ENCODE results near the gene SEMA5A. TPM values are rescaled to one million over a fixed set of nuclear protein-coding genes. Genes with fewer than 3 reads are reported as not detected.

SEMA5A gene
- total RNA-seq, 1 donor from 2014 or later = 38.9 TPM

DNA sequence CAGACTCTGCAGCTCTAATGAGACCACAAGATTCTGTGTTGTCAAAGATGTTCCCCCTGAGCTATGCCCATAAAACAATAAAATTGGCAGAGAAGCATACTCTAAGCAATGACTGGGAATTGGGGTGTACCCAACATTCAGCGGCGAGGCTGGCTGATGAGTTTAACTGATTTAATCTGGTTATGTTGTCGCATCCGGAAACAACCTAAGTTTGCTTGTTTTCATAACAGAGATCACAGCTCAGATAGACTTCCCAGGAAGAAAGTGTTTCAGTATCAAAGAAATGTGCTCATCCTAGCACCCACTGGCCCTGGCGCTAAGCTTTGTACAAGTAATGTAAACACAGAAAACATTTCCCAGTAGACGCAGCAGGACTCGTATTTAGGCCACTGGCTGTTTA lies 7.4 kb downstream of the SEMA5A start:
- H3K9me3 ChIP-seq = no peaks in the 10 kb centered on the region
- TF ChIP-seq, protein P1, sequence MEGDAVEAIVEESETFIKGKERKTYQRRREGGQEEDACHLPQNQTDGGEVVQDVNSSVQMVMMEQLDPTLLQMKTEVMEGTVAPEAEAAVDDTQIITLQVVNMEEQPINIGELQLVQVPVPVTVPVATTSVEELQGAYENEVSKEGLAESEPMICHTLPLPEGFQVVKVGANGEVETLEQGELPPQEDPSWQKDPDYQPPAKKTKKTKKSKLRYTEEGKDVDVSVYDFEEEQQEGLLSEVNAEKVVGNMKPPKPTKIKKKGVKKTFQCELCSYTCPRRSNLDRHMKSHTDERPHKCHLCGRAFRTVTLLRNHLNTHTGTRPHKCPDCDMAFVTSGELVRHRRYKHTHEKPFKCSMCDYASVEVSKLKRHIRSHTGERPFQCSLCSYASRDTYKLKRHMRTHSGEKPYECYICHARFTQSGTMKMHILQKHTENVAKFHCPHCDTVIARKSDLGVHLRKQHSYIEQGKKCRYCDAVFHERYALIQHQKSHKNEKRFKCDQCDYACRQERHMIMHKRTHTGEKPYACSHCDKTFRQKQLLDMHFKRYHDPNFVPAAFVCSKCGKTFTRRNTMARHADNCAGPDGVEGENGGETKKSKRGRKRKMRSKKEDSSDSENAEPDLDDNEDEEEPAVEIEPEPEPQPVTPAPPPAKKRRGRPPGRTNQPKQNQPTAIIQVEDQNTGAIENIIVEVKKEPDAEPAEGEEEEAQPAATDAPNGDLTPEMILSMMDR (IDR thresholded peaks at IDR 0.05) = no peak
- ATAC-seq = no peak

DNA sequence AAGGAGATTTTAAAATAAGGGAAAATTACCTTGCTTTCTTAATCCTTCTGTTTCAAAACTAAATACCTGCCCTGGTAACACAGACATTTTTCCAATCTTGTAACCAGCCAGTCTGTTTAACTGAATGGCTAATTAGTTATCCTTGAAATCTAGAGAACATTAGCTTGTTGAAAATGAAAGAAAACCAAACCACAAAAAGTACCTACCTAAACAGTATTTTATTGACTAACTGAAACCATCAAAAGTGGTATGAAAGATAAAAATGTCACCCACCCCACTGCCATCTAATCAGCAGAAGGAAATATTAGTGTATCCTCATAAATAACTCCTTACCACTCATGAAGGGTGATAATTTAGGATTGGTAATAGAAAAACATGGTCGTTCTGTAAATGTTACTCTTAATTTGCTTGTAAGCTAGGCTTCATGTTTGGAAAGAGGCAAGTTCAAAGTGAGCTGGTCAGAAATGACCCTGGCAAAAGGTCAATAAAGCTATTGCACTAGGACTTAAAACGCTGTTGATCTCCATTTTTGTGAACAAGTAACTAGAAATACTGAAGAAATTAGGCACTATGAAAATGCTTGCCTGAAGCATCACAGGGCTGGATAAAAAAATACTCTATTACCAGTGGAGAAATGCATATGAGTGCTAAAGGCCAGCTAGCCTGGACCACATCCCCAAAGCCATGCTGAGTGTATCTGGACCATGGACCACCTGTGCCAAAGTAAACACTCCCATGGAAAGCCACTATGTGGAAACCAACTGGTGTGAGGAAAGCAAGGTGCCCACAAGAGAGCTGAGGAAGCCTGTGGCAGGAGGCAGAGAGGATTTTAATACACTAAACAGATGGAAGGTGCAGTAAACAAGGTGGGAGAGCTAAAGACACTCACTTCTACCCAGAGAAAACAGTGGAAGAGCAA lies 8.4 kb downstream of the SEMA5A start:
- Histone ChIP-seq H3K9me3 (no peaks in the 10 kb centered on the region), H3K27me3 (no peaks in the 10 kb centered on the region), H3K36me3 (no peaks in the 10 kb centered on the region), H3K27ac (no peak overlapping the region), H3K4me3 (no peak overlapping the region), H3K4me1 (no peaks in the 10 kb centered on the region)
- DNase-seq (no peak), ATAC-seq (no peak)
- intact Hi-C loops (cut with DNase I) = no loop called here
- TF ChIP-seq, protein P1 (IDR thresholded peaks at IDR 0.05) = no peak

More for the DNA sequence above, 7.4 kb downstream of the SEMA5A start:
- no peak for DNase-seq
- no peaks in the 10 kb centered on the region for H3K4me1 ChIP-seq
- no peaks in the 10 kb centered on the region for H3K27me3 ChIP-seq
- no peak overlapping the region for H3K4me3 ChIP-seq
- intact Hi-C loops (cut with DNase I) = no loop called here
- H3K27ac ChIP-seq = no peak overlapping the region
- no peaks in the 10 kb centered on the region for H3K36me3 ChIP-seq

DNA sequence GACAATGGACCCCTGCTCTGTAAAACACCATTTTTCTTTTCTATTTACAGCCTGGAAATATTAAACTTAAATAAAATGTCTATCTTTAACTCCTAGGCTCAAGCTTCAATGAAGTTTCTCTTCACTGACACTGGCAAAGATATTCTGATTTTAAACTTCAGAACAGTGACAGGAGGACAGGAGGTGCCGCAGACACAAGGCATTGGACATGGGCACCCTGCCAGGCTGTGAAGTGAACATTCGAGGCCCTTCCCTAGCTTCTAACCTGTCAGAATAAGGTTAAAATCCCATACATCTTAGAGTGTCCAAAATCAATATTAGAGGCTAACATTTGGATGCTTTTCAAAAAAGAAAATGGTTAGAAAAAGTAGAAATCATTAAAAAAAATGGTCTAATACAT lies 9.2 kb downstream of the SEMA5A start:
- DNase-seq (no peak), ATAC-seq (no peak)
- no peak overlapping the region for H3K4me3 ChIP-seq
- H3K4me1 ChIP-seq = no peaks in the 10 kb centered on the region
- TF ChIP-seq, protein P1 (IDR thresholded peaks at IDR 0.05) = no peak
- intact Hi-C loops (cut with DNase I) = no loop called here
- H3K9me3 ChIP-seq = no peaks in the 10 kb centered on the region
- no peaks in the 10 kb centered on the region for H3K36me3 ChIP-seq
- no peak overlapping the region for H3K27ac ChIP-seq
- no peaks in the 10 kb centered on the region for H3K27me3 ChIP-seq

DNA sequence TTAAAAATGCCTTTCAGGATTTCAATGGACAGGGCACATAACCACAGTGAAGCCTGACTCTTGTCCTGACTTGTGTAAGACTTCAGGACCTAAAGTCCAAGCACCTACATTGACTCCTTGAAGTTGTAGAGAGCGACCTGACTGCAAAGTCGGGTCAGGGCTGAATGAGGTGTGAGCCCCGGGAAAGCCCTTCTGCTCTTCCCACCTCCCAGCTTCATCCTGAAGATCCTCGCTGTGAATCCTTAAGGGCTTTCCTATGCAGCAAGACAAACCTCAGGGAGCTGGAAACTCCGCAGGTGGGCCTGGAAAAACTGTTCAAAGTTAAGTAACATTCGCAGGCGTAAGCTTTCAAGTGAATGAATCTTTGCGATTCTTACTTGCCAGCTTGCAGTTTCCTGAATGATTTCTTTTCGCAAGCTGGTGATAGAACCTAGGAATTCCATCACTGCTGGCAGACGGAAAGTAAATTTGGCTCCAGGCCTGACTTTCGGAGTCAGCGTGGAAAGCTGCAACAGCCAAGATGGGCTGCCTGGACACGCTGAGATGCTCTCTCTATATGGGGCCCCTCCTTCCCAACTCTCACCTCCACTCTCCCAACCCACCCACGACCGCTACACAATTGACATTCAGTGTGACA lies 10.9 kb downstream of the SEMA5A start:
- ATAC-seq = no peak
- Histone ChIP-seq H3K4me3 (no peak overlapping the region), H3K36me3 (no peaks in the 10 kb centered on the region), H3K27ac (no peak overlapping the region), H3K9me3 (no peaks in the 10 kb centered on the region), H3K27me3 (no peaks in the 10 kb centered on the region), H3K4me1 (no peaks in the 10 kb centered on the region)
- TF ChIP-seq, protein P1 (IDR thresholded peaks at IDR 0.05) = no peak
- intact Hi-C loops (cut with DNase I) = no loop called here
- DNase-seq = no peak

DNA sequence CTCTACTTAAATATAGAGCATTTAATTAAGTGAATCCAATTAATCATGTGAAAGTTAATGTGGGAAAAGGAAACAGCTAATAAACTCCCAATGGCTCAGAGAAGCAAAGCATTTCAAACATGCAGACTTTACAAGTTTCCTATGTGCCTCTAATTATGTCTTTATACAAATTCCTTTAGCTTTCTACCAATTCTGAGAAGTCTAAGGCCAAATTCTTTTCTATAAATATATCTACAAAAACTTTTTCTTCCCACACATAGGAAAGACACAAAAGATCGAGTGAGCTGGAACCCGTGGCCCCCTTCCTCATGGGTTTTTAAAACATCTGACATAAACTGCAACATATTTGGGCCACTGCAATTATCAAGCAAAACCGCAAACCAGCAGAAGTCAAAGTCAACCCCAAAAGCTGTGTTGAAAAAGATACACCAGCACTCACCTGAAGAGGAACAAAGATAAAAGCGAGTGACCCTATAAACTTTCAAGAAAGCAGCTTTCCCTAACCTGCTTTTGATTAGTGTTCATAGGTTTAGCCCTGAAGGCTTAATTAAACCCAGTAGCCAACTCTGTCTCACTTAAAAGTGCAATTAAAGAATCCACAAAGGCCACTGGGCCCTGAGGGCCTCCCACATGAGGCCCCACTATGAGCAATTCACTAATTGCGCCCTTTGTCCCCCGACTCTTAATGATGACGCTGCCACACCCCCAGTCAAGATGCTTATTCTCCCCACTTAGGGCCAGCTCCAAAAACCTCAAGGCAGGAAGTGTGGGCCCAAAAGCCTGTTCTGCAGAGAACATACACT lies 12.1 kb downstream of the SEMA5A start:
- Histone ChIP-seq H3K9me3 (no peaks in the 10 kb centered on the region), H3K4me3 (no peak overlapping the region), H3K4me1 (no peaks in the 10 kb centered on the region), H3K36me3 (no peaks in the 10 kb centered on the region), H3K27me3 (no peaks in the 10 kb centered on the region), H3K27ac (no peak overlapping the region)
- no peak for DNase-seq
- TF ChIP-seq, protein P1 (IDR thresholded peaks at IDR 0.05) = no peak
- intact Hi-C loops (cut with DNase I) = no loop called here
- no peak for ATAC-seq
